Heart left ventricle (tissue), 16 donors: Measurements from ENCODE around the gene IGFBP6. TPM values are rescaled to one million over a fixed set of nuclear protein-coding genes. Genes with fewer than 3 reads are reported as not detected.

Experiments used
- ATAC-seq, 4 donors: fragments of 200-7000 bp; cut with Tn5 transposase; one replicate each; pipeline ENCODE4 v1.9.1; 2020 to 2022; ENCODE audit warnings: moderate library complexity in 4 of 4, mild to moderate bottlenecking in 3 of 4, moderate number of reproducible peaks in 1 of 4
- DNase-seq, 5 donors: peaks; one replicate each; pipeline ENCODE4 v3.0.0-alpha.2; 2020
- H3K27ac ChIP-seq, 12 donors: fragments of 200-600 bp; sonication (generic) in 4 of 12; one replicate each; pipeline versions ENCODE4 v1.5.0 to v1.8.0; 2016 to 2022; ENCODE audit warnings: mild to moderate bottlenecking in 2 of 12
- H3K27me3 ChIP-seq, 9 donors: fragments of 200-600 bp; sonication (generic) in 2 of 9; one replicate each; pipeline versions ENCODE4 v1.5.1 to v1.8.0; 2016 to 2022; ENCODE audit warnings: mild to moderate bottlenecking in 3 of 9
- H3K36me3 ChIP-seq, 9 donors: fragments of 200-600 bp; sonication (generic) in 2 of 9; one replicate each; pipeline versions ENCODE4 v1.5.0 to v1.8.0; 2018 to 2022; ENCODE audit warnings: mild to moderate bottlenecking in 2 of 9
- H3K4me1 ChIP-seq, 12 donors: fragments of 200-600 bp; sonication (generic) in 4 of 12; one replicate each; pipeline versions ENCODE4 v1.5.0 to v1.8.0; 2016 to 2022; ENCODE audit warnings: mild to moderate bottlenecking in 3 of 12
- H3K4me3 ChIP-seq, 12 donors: fragments of 200-600 bp; sonication (generic) in 4 of 12; one replicate each; pipeline versions ENCODE4 v1.5.0 to v1.8.0; 2017 to 2022; ENCODE audit warnings: mild to moderate bottlenecking in 9 of 12, moderate library complexity in 4 of 12
- H3K9me3 ChIP-seq, 12 donors: fragments of 200-600 bp; sonication (generic) in 4 of 12; one replicate each; pipeline versions ENCODE4 v1.5.0 to v1.8.0; 2016 to 2022; ENCODE audit warnings: mild to moderate bottlenecking in 1 of 12
- POLR2A ChIP-seq, 2 donors: fragments of 450-650 bp; IDR thresholded peaks; one replicate each; pipeline ENCODE4 v1.6.1; 2017; ENCODE audit warnings: antibody characterized with exemption in 2 of 2, mild to moderate bottlenecking in 2 of 2, moderate library complexity in 2 of 2
- WGBS, 4 donors: extraction: QIAGEN DNeasy Blood & Tissue Kit in 2 of 4; methylation state at CpG; one replicate each; pipeline versions ENCODE4 v1.1.5 to v1.1.7; 2013 to 2018; 5-methylcytosine and 5-hydroxymethylcytosine counted together
- intact Hi-C, 10 donors: fragments of 100-400 bp; cut with DNase I; formaldehyde crosslinking; loops; one replicate each; pipeline versions ENCODE4 v1.11.1 to v1.14.2; 2022
- polyA plus RNA-seq, 2 donors: library from polyadenylated mRNA; stranded (reverse); fragments of 200-250 nt; gene quantifications; one replicate each; pipeline ENCODE4 v1.2.3, GENCODE V29; 2013
- total RNA-seq, 9 donors: library from RNA; depleted of rRNA in 2 of 9; stranded (reverse); fragments of >200 nt in 2 of 9; fragmentation: NEBNext Ultra II Directional in 3 of 9; extraction: Animal tissue kit (Norgen Biotek cat#: 25700) in 3 of 9; gene quantifications; one replicate each; pipeline versions ENCODE4 v1.1.0 to v1.2.4, GENCODE V29; 2016 to 2023
- TF ChIP-seq, protein P1 (sequence below), 12 donors: fragments of 200-600 bp; sonication (generic) in 4 of 12; IDR thresholded peaks; one replicate each; pipeline versions ENCODE4 v1.5.0 to v1.8.0; 2018 to 2022; ENCODE audit warnings: antibody characterized with exemption in 12 of 12, mild to moderate bottlenecking in 5 of 12
- donor health status: ischemic (EF 13 %, LVEDD 7.1; RV severe dilation, severe dysfunction).
- donor health status: healthy with polysubstance abuse.
- donor health status: DM: no; HTN: yes; CAD: no.
- donor health status: DM: no; HTN: no; CAD: no.
- donor health status: ischemic (EF 25% LVEDD 6.9; RV normal size, moderate dysfunction).
- donor health status: ischemic (EF 25% LVEDD 5.7; RV mildly dilated, moderate dysfunction).
- donor health status: healthy.
- donor health status: DM: yes; HTN: yes; CAD: no.
- donor health status: ischemic (EF 35%, LVEDD 5.7; RV mildly dilated, moderate dysfunction).
- donor health status: nonischemic (EF 11% LVEDD 7.7; RV severe dilation, severe dysfunction).
- donor health status: DM: yes; HTN: yes; CAD: no.
- donor health status: PGD.
- donor health status: ischemic (EF 29% LVEDD 5.4; RV normal size, mild dysfunction).
- donor health status: nonischemic (EF 23%, LVEDD 6.1; RV moderate dilation, normal function).

Gene IGFBP6
- total and polyA plus RNA-seq, 11 donors = 18.3 to 132 (median 42.6) TPM

DNA sequence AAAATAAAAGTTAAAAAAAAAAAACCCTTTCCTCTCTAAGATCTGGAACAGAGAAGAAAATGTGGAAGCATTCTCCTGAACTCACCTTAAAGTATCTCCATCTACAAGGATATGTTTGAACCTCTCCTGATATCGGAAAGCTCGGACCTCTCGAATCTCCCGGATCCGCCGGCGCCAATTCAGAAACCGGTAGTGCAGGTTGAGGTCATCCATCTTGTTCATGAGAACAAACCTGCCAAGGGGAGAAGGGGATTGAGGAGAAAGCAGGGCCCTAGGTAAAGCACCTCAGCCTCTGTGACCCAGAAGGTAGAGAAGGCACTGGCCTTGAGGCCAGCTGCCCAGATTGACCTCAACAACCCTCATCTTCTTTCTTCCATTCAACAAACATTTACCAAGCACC is 20.4 kb upstream of the IGFBP6 start:
- WGBS, 4 donors = 93 to 97% (median 96%) methylated on average over 8 of the region's 8 CpGs
- H3K4me1 ChIP-seq = peaks cover 15 to 55% (median 38%) of the 10 kb centered on the region in 12 donors
- no peak for TF ChIP-seq POLR2A (IDR thresholded peaks at IDR 0.05)
- TF ChIP-seq, protein P1, sequence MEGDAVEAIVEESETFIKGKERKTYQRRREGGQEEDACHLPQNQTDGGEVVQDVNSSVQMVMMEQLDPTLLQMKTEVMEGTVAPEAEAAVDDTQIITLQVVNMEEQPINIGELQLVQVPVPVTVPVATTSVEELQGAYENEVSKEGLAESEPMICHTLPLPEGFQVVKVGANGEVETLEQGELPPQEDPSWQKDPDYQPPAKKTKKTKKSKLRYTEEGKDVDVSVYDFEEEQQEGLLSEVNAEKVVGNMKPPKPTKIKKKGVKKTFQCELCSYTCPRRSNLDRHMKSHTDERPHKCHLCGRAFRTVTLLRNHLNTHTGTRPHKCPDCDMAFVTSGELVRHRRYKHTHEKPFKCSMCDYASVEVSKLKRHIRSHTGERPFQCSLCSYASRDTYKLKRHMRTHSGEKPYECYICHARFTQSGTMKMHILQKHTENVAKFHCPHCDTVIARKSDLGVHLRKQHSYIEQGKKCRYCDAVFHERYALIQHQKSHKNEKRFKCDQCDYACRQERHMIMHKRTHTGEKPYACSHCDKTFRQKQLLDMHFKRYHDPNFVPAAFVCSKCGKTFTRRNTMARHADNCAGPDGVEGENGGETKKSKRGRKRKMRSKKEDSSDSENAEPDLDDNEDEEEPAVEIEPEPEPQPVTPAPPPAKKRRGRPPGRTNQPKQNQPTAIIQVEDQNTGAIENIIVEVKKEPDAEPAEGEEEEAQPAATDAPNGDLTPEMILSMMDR (IDR thresholded peaks at IDR 0.05) = no peak
- H3K9me3 ChIP-seq = no peaks in the 10 kb centered on the region
- H3K27ac ChIP-seq = peak overlapping the region in 1 of 12 donors; percentile 17
- no peak for ATAC-seq
- no peaks in the 10 kb centered on the region for H3K27me3 ChIP-seq
- no peak overlapping the region for H3K4me3 ChIP-seq
- intact Hi-C loops = no loop called here
- H3K36me3 ChIP-seq = peaks cover 0 to 47% (median 37%) of the 10 kb centered on the region in 9 donors
- no peak for DNase-seq

DNA sequence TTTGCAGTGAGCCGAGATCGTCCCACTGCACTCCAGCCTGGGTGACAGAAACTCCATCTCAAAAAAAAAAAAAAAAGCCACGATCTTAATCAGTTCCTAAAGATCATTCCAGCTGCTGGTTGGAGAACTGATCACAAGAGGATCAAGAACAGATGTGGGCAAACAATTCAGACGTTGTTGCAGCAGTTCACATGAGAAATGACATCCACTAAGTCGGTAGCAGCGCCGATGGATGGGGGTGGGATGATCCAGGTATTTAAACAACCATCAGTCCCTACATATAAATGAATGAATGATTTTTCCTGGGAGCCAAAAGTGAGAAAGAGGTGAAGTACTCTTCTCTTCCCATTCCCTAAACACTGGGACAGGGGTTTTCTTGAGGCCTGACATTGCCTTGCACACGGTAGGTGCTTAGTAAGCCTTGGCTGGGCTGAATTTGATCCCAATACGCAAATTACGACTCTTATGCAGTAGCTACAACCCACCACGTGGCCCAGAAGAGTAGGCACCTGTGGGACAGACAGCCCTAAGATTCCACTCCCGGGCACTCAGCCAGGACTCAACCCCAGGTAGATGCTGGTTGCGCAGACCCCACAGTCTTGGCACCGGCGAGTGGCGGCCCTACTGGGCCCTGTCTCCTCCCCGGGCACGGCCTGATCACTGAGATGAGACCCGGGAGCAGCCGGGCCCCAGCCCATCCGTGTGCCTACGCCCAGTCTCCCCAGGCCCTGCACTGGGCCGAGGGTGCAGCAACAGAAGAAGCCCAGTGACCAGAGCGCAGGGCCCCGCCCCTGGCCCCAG is 18.8 kb upstream of the IGFBP6 start:
- no peak for ATAC-seq
- Histone ChIP-seq H3K4me3 (peak overlapping the region; percentile 48 to 84 (median 72)), H3K9me3 (no peaks in the 10 kb centered on the region), H3K36me3 (peaks cover 0 to 40% (median 37%) of the 10 kb centered on the region in 9 donors), H3K27me3 (no peaks in the 10 kb centered on the region), H3K4me1 (peaks cover 5 to 40% (median 24%) of the 10 kb centered on the region in 12 donors), H3K27ac (peak overlapping the region; percentile 83 to 100 (median 96))
- no peak for DNase-seq
- no peak for TF ChIP-seq POLR2A (IDR thresholded peaks at IDR 0.05)
- TF ChIP-seq, protein P1 (IDR thresholded peaks at IDR 0.05) = no peak
- 19 to 30% (median 20%) methylated on average over 20 to 25 of the region's 25 CpGs for WGBS, 4 donors
- intact Hi-C loops = loop anchor here in 2 of 10 donors (2.0 kb wide), 1 partner anchor 18 kb away; the partner anchor contains the start of gene IGFBP6 (in 2 of the 2)

DNA sequence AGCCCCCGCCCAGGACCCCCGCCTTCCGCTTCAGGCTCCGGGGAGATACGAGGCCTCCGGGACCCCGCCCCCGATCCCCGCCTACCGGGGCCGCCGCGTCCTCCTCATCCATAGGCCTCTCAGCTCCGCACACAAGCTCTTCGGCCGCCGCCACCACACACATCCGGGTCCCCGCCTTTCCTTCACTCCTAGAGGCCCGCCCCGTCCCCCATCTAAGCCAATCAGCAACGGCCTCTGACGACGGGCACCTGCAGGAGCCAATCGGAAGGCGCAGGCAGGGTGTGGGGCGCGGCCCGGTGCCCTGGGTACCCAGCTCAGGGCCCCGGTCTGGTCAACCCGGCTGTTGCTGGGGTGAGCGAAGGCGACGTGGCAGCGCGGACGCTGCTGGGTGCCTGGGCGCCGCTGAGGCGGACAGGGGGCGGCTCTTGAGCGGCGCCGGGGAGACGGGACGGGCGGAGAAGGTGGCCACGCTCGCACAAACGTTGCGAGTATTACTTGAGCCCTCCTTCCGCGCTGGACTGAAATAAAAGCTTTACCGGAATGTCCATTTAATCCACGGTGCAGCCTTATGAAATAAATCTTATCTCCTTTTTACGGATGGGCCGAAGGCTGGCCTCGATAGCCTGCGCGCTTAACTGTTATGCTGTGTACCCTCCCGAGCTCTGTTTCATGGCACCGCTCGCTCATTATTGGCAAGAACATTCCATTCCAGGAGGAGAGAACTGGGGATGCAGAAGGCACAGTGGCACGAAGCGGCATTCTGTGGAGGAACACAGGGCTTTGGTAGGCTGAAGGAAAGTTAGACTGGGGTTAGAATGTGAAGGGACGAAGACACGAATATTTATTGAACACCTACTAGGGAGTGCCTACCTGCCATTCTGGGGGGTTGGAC is 18.0 kb upstream of the IGFBP6 start, which contains the start of gene SPRYD3:
Gene SPRYD3, minus strand, starts transcription at position 165 of the 892 bp plus-strand sequence. Its CDS starts 57 bp downstream, at position 108.
- no peaks in the 10 kb centered on the region for H3K27me3 ChIP-seq
- intact Hi-C loops = loop anchor here in 3 of 10 donors (2.0 kb wide), 1 partner anchor 17 kb away; the partner anchor contains the start of gene IGFBP6 (in 3 of the 3)
- peak within 1 kb of the TSS; percentile 84 to 100 (median 96) for H3K27ac ChIP-seq
- H3K36me3 ChIP-seq = peaks cover 0 to 33% (median 29%) of the 10 kb centered on the region in 9 donors
- H3K4me3 ChIP-seq = peak within 1 kb of the TSS; percentile 48 to 84 (median 72)
- H3K4me1 ChIP-seq = peaks cover 0 to 32% (median 19%) of the 10 kb centered on the region in 12 donors
- peak; percentile 96 to 99 (median 97) for DNase-seq
- 1 to 2% (median 2%) methylated on average over 57 to 67 of the region's 67 CpGs for WGBS, 4 donors
- peaks cover 0 to 2% (median 0%) of the 10 kb centered on the region in 12 donors for H3K9me3 ChIP-seq
- ATAC-seq = peak; percentile 99 to 100 (median 99)
- TF ChIP-seq POLR2A (IDR thresholded peaks at IDR 0.05) = peak; percentile 22 to 97
- TF ChIP-seq, protein P1 (IDR thresholded peaks at IDR 0.05) = no peak
